ENCODE data around the gene DPRX. TPM values are rescaled to one million over a fixed set of nuclear protein-coding genes. Genes with fewer than 3 reads are reported as not detected.

DPRX gene
- total and polyA plus RNA-seq, 2 donors (not counting 1 experiment from before 2014, with no cell fraction given), result not detected

- Histone ChIP-seq H3K4me3 (replicated peaks in 1 of 4; ENCODE audit: control extremely low read depth in 1 of 4, insufficient read depth in 1 of 4, low read depth in 3 of 4, low read length in 4 of 4) (no peak overlapping the region), H3K36me3 (ENCODE audit: control insufficient read depth, insufficient read depth, low read length) (no peaks in the 10 kb centered on the region), H3K27me3 (ENCODE audit: control insufficient read depth, insufficient read depth, low read length) (no peaks in the 10 kb centered on the region), H3K4me1 (ENCODE audit: control insufficient read depth, extremely low read depth, insufficient read depth, low read length) (no peaks in the 10 kb centered on the region), H3K27ac (ENCODE audit: insufficient read depth, low read length) (no peak overlapping the region), H3K79me2 (ENCODE audit: control insufficient read depth, insufficient read depth, low read length) (no peaks in the 10 kb centered on the region), H3K4me2 (ENCODE audit: extremely low read depth, insufficient read depth, low read length) (no peak overlapping the region), H4K20me1 (ENCODE audit: control insufficient read depth, extremely low read depth, insufficient read depth, low read length) (no peaks in the 10 kb centered on the region), H3K9ac (ENCODE audit: insufficient read depth, low read length) (no peak overlapping the region), H2AFZ (ENCODE audit: low read length) (no peak overlapping the region), H3K9me3 (ENCODE audit: control insufficient read depth, insufficient read depth, low read depth, low read length) (no peaks in the 10 kb centered on the region)
- no peak for DNase-seq (ENCODE audit: low read depth in 2 of 2)
- TF ChIP-seq CTCF (conservative IDR thresholded peaks at IDR 0.05 in 1 of 2, IDR thresholded peaks at IDR 0.05 in 1 of 2; ENCODE audit: low read depth in 1 of 2, low read length in 2 of 2), result no peak
- no peak for TF ChIP-seq EZH2 (IDR thresholded peaks at IDR 0.05; ENCODE audit: low read length, missing control alignments)
Measured at GRCh38 chr19:53621885-53622740, 9.7 kb upstream of the DPRX start.

GRCh38 chr19:53624771-53625545 lies 6.8 kb upstream of the DPRX start:
- Histone ChIP-seq H3K4me3 (replicated peaks in 1 of 4; ENCODE audit: control extremely low read depth in 1 of 4, insufficient read depth in 1 of 4, low read depth in 3 of 4, low read length in 4 of 4) (no peak overlapping the region), H4K20me1 (ENCODE audit: control insufficient read depth, extremely low read depth, insufficient read depth, low read length) (no peaks in the 10 kb centered on the region), H3K9me3 (ENCODE audit: control insufficient read depth, insufficient read depth, low read depth, low read length) (no peaks in the 10 kb centered on the region), H3K27ac (ENCODE audit: insufficient read depth, low read length) (no peak overlapping the region), H3K36me3 (ENCODE audit: control insufficient read depth, insufficient read depth, low read length) (no peaks in the 10 kb centered on the region), H3K9ac (ENCODE audit: insufficient read depth, low read length) (no peak overlapping the region), H3K79me2 (ENCODE audit: control insufficient read depth, insufficient read depth, low read length) (no peaks in the 10 kb centered on the region), H3K4me1 (ENCODE audit: control insufficient read depth, extremely low read depth, insufficient read depth, low read length) (no peaks in the 10 kb centered on the region), H2AFZ (ENCODE audit: low read length) (no peak overlapping the region), H3K27me3 (ENCODE audit: control insufficient read depth, insufficient read depth, low read length) (no peaks in the 10 kb centered on the region), H3K4me2 (ENCODE audit: extremely low read depth, insufficient read depth, low read length) (no peak overlapping the region)
- DNase-seq (ENCODE audit: low read depth in 2 of 2), result no peak
- TF ChIP-seq EZH2 (IDR thresholded peaks at IDR 0.05; ENCODE audit: low read length, missing control alignments) (no peak), CTCF (conservative IDR thresholded peaks at IDR 0.05 in 1 of 2, IDR thresholded peaks at IDR 0.05 in 1 of 2; ENCODE audit: low read depth in 1 of 2, low read length in 2 of 2) (no peak)

GRCh38 chr19:53626486-53626885 lies 5.3 kb upstream of the DPRX start:
- H2AFZ ChIP-seq (ENCODE audit: low read length), result no peak overlapping the region
- H3K27me3 ChIP-seq (ENCODE audit: control insufficient read depth, insufficient read depth, low read length), result no peaks in the 10 kb centered on the region
- H3K27ac ChIP-seq (ENCODE audit: insufficient read depth, low read length), result no peak overlapping the region
- TF ChIP-seq CTCF (conservative IDR thresholded peaks at IDR 0.05 in 1 of 2, IDR thresholded peaks at IDR 0.05 in 1 of 2; ENCODE audit: low read depth in 1 of 2, low read length in 2 of 2), result no peak
- no peak for TF ChIP-seq EZH2 (IDR thresholded peaks at IDR 0.05; ENCODE audit: low read length, missing control alignments)
- H3K9ac ChIP-seq (ENCODE audit: insufficient read depth, low read length), result no peak overlapping the region
- H3K36me3 ChIP-seq (ENCODE audit: control insufficient read depth, insufficient read depth, low read length), result no peaks in the 10 kb centered on the region
- H3K4me1 ChIP-seq (ENCODE audit: control insufficient read depth, extremely low read depth, insufficient read depth, low read length), result no peaks in the 10 kb centered on the region
- no peak for DNase-seq (ENCODE audit: low read depth in 2 of 2)
- H3K4me3 ChIP-seq (replicated peaks in 1 of 4; ENCODE audit: control extremely low read depth in 1 of 4, insufficient read depth in 1 of 4, low read depth in 3 of 4, low read length in 4 of 4), result no peak overlapping the region
- no peaks in the 10 kb centered on the region for H3K79me2 ChIP-seq (ENCODE audit: control insufficient read depth, insufficient read depth, low read length)
- H4K20me1 ChIP-seq (ENCODE audit: control insufficient read depth, extremely low read depth, insufficient read depth, low read length), result no peaks in the 10 kb centered on the region
- H3K4me2 ChIP-seq (ENCODE audit: extremely low read depth, insufficient read depth, low read length), result no peak overlapping the region
- H3K9me3 ChIP-seq (ENCODE audit: control insufficient read depth, insufficient read depth, low read depth, low read length), result no peaks in the 10 kb centered on the region

Measured in fibroblast of lung (primary cell).